Glutamatergic neuron (in vitro differentiated cells): ENCODE measurements around the gene PRKCA. TPM values are rescaled to one million over a fixed set of nuclear protein-coding genes. Genes with fewer than 3 reads are reported as not detected.
"Not testable (repeated sequence)": the region's sequence is repeated elsewhere in the genome, so short reads cannot be mapped to it uniquely, and the experiment has no call there.

ENCODE experiments used
- DNase-seq: peaks from one replicate; pipeline ENCODE4 v3.0.0; 2022
- H3K27ac Mint-ChIP-seq: one replicate; pipeline ENCODE4 v1.8.0; 2020; ENCODE audit warnings: mild to moderate bottlenecking, mixed read lengths, inconsistent platforms; ENCODE audit not compliant: unreplicated experiment
- H3K27me3 Mint-ChIP-seq: one replicate; pipeline ENCODE4 v1.8.0; 2020; ENCODE audit warnings: mild to moderate bottlenecking, moderate library complexity, mixed read lengths, inconsistent platforms; ENCODE audit not compliant: unreplicated experiment
- H3K36me3 Mint-ChIP-seq: one replicate; pipeline ENCODE4 v1.8.0; 2020; ENCODE audit warnings: mild to moderate bottlenecking, mixed read lengths, inconsistent platforms; ENCODE audit not compliant: unreplicated experiment
- H3K4me1 Mint-ChIP-seq: one replicate; pipeline ENCODE4 v1.8.0; 2020; ENCODE audit warnings: mild to moderate bottlenecking, low read depth, mixed read lengths, inconsistent platforms; ENCODE audit not compliant: unreplicated experiment
- H3K4me3 Mint-ChIP-seq: one replicate; pipeline ENCODE4 v1.8.0; 2020; ENCODE audit warnings: mild to moderate bottlenecking, mixed read lengths, inconsistent platforms; ENCODE audit not compliant: unreplicated experiment
- H3K9me3 Mint-ChIP-seq: one replicate; pipeline ENCODE4 v1.8.0; 2020; ENCODE audit warnings: mild to moderate bottlenecking, moderate library complexity, mixed read lengths, inconsistent platforms; ENCODE audit not compliant: unreplicated experiment
- CTCF ChIP-seq: fragments of 200-600 bp; sonication (generic); IDR thresholded peaks from one replicate; pipeline ENCODE4 v1.5.0; 2021; ENCODE audit not compliant: partially characterized antibody, unreplicated experiment
- total RNA-seq: library from RNA; stranded (reverse); fragmentation: NEBNext Ultra II Directional; extraction: Animal tissue kit (Norgen Biotek cat#: 25700); gene quantifications from one replicate; pipeline ENCODE4 v1.2.1, GENCODE V29; 2021; ENCODE audit not compliant: unreplicated experiment

PRKCA gene
- total RNA-seq, 1 donor from 2014 or later = 2.2 TPM

DNA sequence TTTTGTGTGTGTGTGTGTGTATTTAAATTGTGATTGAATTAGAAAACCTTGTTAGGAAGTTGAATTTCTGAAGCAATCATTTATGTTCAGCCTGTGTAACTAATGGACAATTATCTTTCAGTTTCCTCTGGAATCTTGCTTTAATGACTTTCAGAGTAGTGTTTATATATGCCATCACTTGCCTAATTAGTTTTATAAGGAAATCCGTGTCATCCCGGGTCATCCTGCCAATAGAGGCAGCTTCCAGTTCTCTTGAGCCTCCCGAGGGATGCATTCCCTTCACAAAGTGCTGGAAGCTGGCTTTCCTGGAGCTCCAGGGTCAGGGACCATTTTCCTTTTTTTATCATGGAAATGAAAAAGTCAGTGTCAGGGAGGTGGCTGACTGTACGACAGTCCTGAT lies 42.9 kb downstream of the PRKCA start:
- Mint-ChIP-seq H3K9me3 (no peaks in the 10 kb centered on the region), H3K4me1 (peaks cover 3% of the 10 kb centered on the region), H3K27me3 (no peaks in the 10 kb centered on the region), H3K4me3 (no peak overlapping the region), H3K27ac (no peak overlapping the region), H3K36me3 (no peaks in the 10 kb centered on the region)
- TF ChIP-seq CTCF = no peak
- DNase-seq = no peak

DNA sequence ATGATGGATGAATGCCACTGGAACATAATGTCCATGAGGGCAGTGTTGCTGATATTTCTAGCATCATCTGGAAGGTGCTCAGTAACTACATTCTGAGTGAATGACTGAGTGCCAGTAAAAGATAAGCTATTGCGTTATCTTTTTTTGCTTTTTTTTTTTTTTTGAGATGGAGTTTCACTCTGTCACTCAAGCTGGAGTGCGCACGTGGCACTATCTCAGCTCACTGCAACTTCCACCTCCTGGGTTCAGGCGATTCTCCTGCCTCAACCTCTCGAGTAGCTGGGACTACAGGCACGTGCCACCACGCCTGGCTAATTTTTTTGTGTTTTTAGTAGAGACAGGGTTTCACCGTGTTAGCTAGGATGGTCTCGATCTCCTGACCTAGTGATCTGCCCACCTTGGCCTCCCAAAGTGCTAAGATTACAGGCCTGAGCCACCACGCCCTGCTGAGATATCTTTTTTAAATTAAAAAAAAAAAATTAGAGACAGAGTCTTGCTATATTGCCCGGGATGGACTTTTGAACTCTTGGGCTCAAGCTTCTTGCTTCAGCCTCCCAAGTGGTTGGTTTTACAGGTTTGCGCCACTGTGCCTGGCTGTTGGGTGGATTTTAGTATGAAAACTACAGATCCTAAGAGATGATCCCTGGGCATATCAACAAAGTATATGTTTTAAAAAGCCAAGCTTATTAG lies 43.7 kb downstream of the PRKCA start:
- not testable (repeated sequence) for H3K27ac Mint-ChIP-seq, H3K9me3 Mint-ChIP-seq, DNase-seq, H3K27me3 Mint-ChIP-seq, H3K4me1 Mint-ChIP-seq, H3K4me3 Mint-ChIP-seq, H3K36me3 Mint-ChIP-seq

DNA sequence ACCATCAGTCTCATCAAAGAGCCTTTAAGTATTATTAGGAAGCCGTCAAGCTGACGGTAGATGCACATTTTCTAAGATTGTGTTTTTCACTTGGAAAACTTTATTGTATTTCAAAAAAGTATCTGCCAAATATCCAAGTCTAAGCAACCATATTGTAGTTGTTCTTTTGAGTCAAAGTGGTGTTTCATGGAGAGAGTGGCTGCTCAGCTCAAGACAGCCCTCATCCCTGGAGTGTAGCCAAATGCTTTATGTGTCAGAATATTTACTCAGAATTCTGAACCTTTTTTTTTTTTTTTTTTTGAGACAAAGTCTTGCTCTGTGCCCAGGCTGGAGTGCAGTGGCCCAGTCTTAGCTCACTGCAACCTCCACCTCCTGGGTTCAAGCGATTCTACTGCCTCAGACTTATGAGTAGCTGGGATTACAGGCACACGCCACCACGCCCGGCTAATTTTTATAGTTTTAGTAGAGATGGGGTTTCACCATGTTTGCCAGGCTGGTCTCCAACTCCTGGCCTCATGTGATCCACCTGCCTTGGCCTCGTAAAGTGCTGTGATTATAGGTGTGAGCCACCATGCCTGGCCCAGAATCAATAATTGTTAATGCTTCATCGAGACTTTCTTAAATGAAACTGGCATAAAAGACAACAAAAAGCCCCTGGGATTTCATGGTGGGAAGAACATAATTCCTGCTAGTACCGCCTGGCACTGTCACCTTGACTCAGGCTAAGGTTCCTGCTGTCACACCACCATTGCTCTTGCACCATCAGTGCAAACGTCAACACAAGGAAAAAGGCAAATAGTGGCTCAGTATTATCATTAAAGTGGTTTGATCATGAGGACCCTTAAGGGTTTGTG lies 45.5 kb downstream of the PRKCA start:
- no peak overlapping the region for H3K4me3 Mint-ChIP-seq

GRCh38 chr17:66348584-66349165 lies 46.3 kb downstream of the PRKCA start:
- Mint-ChIP-seq H3K4me3 (no peak overlapping the region), H3K9me3 (no peaks in the 10 kb centered on the region)
- DNase-seq = no peak

More for the DNA sequence above, 45.5 kb downstream of the PRKCA start:
- no peaks in the 10 kb centered on the region for H3K9me3 Mint-ChIP-seq
- H3K36me3 Mint-ChIP-seq = no peaks in the 10 kb centered on the region
- H3K27me3 Mint-ChIP-seq = no peaks in the 10 kb centered on the region
- no peak overlapping the region for H3K27ac Mint-ChIP-seq
- DNase-seq = no peak
- H3K4me1 Mint-ChIP-seq = peaks cover 3% of the 10 kb centered on the region
- no peak for TF ChIP-seq CTCF

More at GRCh38 chr17:66348584-66349165, 46.3 kb downstream of the PRKCA start:
- Mint-ChIP-seq H3K27ac (no peak overlapping the region), H3K4me1 (peaks cover 3% of the 10 kb centered on the region), H3K27me3 (no peaks in the 10 kb centered on the region), H3K36me3 (no peaks in the 10 kb centered on the region)
- TF ChIP-seq CTCF = no peak
